Sigmoid colon (tissue), 7 donors: ENCODE measurements around the gene ARL5A. TPM values are rescaled to one million over a fixed set of nuclear protein-coding genes. Genes with fewer than 3 reads are reported as not detected.

Source experiments
- DNase-seq: peaks from one replicate; pipeline ENCODE4 v3.0.0-alpha.2; 2019
- H3K27ac ChIP-seq, 4 donors: fragments of 200-600 bp; sonication (generic); one replicate each; pipeline ENCODE4 v1.5.1; 2016 to 2019; ENCODE audit warnings: mild to moderate bottlenecking in 1 of 4
- H3K27me3 ChIP-seq, 3 donors: fragments of 200-600 bp; sonication (generic); one replicate each; pipeline ENCODE4 v1.5.1; 2019; ENCODE audit warnings: mild to moderate bottlenecking in 1 of 3
- H3K36me3 ChIP-seq, 4 donors: fragments of 200-600 bp; sonication (generic); one replicate each; pipeline ENCODE4 v1.5.1; 2016 to 2019
- H3K4me1 ChIP-seq, 4 donors: fragments of 200-600 bp; sonication (generic); one replicate each; pipeline ENCODE4 v1.5.1; 2017 to 2019
- H3K4me3 ChIP-seq, 4 donors: fragments of 200-600 bp; sonication (generic); one replicate each; pipeline ENCODE4 v1.5.1; 2017 to 2019; ENCODE audit warnings: mild to moderate bottlenecking in 2 of 4, moderate library complexity in 1 of 4
- H3K9me3 ChIP-seq, 4 donors: fragments of 200-600 bp in 3 of 4; sonication (generic) in 3 of 4; one replicate each; pipeline versions ENCODE4 v1.5.1 to v1.6.1; 2013 to 2019
- EP300 ChIP-seq, 4 donors: sonication (generic); formaldehyde crosslinking; IDR thresholded peaks; one replicate each; pipeline ENCODE4 v1.6.1; 2017; ENCODE audit warnings: antibody characterized with exemption in 4 of 4
- POLR2A ChIP-seq, 2 donors: fragments of 450-650 bp; IDR thresholded peaks; one replicate each; pipeline ENCODE4 v1.6.1; 2016; ENCODE audit warnings: antibody characterized with exemption in 2 of 2, mild to moderate bottlenecking in 2 of 2, moderate library complexity in 2 of 2
- POLR2AphosphoS5 ChIP-seq, 4 donors: sonication (generic); formaldehyde crosslinking; IDR thresholded peaks; one replicate each; pipeline ENCODE4 v1.6.1; 2017; ENCODE audit warnings: antibody characterized with exemption in 4 of 4
- WGBS, 2 donors: extraction: QIAGEN DNeasy Blood & Tissue Kit; methylation state at CpG; one replicate each; pipeline ENCODE4 v1.1.7; 2013; 5-methylcytosine and 5-hydroxymethylcytosine counted together
- intact Hi-C: fragments of 100-400 bp; cut with DNase I; formaldehyde crosslinking; loops from one replicate; pipeline ENCODE4 v1.15.1; 2023
- polyA plus RNA-seq, 3 donors: library from polyadenylated mRNA; stranded (reverse); fragments of 200-250 nt; gene quantifications; one replicate each; pipeline ENCODE4 v1.2.3, GENCODE V29; 2013
- total RNA-seq, 4 donors: library from RNA; depleted of rRNA; stranded (reverse); fragments of >200 nt; gene quantifications; one replicate each; pipeline ENCODE4 v1.1.0, GENCODE V29; 2016
- TF ChIP-seq, protein P1 (sequence below), 4 experiments: fragments of 450-650 bp in 3 of 4; fragments of 200-600 bp in 1 of 4; IDR thresholded peaks; one replicate each; pipeline ENCODE4 v1.5.1; 2016 to 2019; ENCODE audit warnings: antibody characterized with exemption in 4 of 4, mild to moderate bottlenecking in 3 of 4, moderate library complexity in 2 of 4
- donor health status: healthy with polysubstance abuse.
- donor health status: Bipolar disorder and iron deficiency.
- donor health status: healthy.

The ARL5A gene
- total and polyA plus RNA-seq, 7 donors: 12.7 to 46.4 (median 41.3) TPM

DNA sequence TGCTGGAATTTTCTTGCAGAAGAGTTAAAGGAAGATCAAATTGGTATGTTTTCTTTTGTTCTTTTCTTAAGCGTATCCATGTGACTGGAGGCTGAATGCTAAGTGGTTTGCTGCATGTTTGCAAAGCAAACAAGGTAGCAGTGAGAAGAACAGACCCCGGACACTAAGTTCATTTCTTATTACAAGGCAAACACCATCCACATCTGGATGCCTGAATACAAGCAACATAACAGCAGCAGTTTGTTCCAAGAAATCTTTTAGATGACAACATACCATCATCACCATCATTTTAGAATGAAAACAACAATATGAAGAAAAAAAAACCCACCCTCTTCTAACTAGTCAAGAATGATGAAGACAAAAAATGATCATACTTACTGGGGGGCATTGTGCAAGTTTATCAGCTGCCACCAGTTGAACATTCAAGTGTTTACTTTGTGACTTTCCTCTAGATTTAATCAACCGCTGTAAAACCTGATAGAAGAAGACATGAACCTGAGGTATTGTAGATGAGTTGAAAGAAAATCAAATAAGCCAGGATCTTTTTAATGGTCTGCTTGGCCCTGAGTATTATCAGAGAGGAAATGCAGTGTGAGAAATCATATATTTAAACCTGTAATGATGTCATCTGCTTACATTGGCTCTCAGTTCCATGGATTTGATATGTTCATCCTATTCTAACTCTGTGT lies 25.0 kb upstream of the ARL5A start:
- H3K4me3 ChIP-seq: no peak overlapping the region
- intact Hi-C loops: no loop called here
- WGBS, 2 donors: 26 to 79% methylated on average over 3 of the region's 3 CpGs
- H3K9me3 ChIP-seq: no peaks in the 10 kb centered on the region
- DNase-seq: no peak
- peaks cover 0 to 20% (median 2%) of the 10 kb centered on the region in 3 donors for H3K27me3 ChIP-seq
- TF ChIP-seq POLR2A (IDR thresholded peaks at IDR 0.05) (no peak), EP300 (IDR thresholded peaks at IDR 0.05) (no peak), POLR2AphosphoS5 (IDR thresholded peaks at IDR 0.05) (no peak)
- TF ChIP-seq, protein P1, sequence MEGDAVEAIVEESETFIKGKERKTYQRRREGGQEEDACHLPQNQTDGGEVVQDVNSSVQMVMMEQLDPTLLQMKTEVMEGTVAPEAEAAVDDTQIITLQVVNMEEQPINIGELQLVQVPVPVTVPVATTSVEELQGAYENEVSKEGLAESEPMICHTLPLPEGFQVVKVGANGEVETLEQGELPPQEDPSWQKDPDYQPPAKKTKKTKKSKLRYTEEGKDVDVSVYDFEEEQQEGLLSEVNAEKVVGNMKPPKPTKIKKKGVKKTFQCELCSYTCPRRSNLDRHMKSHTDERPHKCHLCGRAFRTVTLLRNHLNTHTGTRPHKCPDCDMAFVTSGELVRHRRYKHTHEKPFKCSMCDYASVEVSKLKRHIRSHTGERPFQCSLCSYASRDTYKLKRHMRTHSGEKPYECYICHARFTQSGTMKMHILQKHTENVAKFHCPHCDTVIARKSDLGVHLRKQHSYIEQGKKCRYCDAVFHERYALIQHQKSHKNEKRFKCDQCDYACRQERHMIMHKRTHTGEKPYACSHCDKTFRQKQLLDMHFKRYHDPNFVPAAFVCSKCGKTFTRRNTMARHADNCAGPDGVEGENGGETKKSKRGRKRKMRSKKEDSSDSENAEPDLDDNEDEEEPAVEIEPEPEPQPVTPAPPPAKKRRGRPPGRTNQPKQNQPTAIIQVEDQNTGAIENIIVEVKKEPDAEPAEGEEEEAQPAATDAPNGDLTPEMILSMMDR (IDR thresholded peaks at IDR 0.05): no peak
- H3K36me3 ChIP-seq: no peaks in the 10 kb centered on the region
- H3K27ac ChIP-seq: no peak overlapping the region
- no peaks in the 10 kb centered on the region for H3K4me1 ChIP-seq

- Histone ChIP-seq H3K4me3 (no peak overlapping the region), H3K27ac (no peak overlapping the region), H3K4me1 (no peaks in the 10 kb centered on the region), H3K9me3 (no peaks in the 10 kb centered on the region), H3K27me3 (peaks cover 0 to 20% (median 2%) of the 10 kb centered on the region in 3 donors), H3K36me3 (no peaks in the 10 kb centered on the region)
- intact Hi-C loops: no loop called here
- TF ChIP-seq EP300 (IDR thresholded peaks at IDR 0.05): no peak
- TF ChIP-seq, protein P1 (IDR thresholded peaks at IDR 0.05): no peak
- no peak for TF ChIP-seq POLR2A (IDR thresholded peaks at IDR 0.05)
- TF ChIP-seq POLR2AphosphoS5 (IDR thresholded peaks at IDR 0.05): no peak
- 86 to 89% methylated on average over 6 of the region's 6 CpGs for WGBS, 2 donors
- no peak for DNase-seq
Observed at GRCh38 chr2:151852260-151853069, 24.2 kb upstream of the ARL5A start.

DNA sequence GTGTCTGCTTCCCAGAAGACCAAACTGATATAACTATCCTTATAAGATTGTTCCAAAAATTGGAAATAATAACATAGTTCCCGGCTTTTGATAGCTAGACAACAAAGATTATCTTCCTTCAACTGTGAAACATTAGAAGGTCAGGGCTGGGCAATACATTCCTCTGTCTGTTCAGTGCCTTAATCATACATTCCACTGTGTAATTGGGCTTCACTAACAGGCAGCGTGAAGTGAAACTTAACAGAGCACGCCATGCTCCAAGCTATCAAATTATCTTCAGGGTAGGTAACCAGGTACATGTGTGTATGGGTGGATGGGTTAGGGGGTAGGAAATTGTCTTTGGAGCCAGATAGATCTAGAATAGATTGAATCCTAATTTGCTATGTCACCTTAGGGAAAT lies 23.5 kb upstream of the ARL5A start:
- H3K4me1 ChIP-seq: no peaks in the 10 kb centered on the region
- no peak overlapping the region for H3K27ac ChIP-seq
- DNase-seq: no peak
- intact Hi-C loops: no loop called here
- 92 to 95% methylated on average over 3 of the region's 3 CpGs for WGBS, 2 donors
- no peaks in the 10 kb centered on the region for H3K9me3 ChIP-seq
- no peak for TF ChIP-seq EP300 (IDR thresholded peaks at IDR 0.05)
- no peak for TF ChIP-seq POLR2AphosphoS5 (IDR thresholded peaks at IDR 0.05)
- TF ChIP-seq, protein P1 (IDR thresholded peaks at IDR 0.05): no peak
- TF ChIP-seq POLR2A (IDR thresholded peaks at IDR 0.05): no peak
- no peaks in the 10 kb centered on the region for H3K36me3 ChIP-seq
- H3K27me3 ChIP-seq: peaks cover 0 to 18% (median 2%) of the 10 kb centered on the region in 3 donors
- no peak overlapping the region for H3K4me3 ChIP-seq

GRCh38 chr2:151849413-151850010 lies 21.3 kb upstream of the ARL5A start:
- Histone ChIP-seq H3K4me1 (no peaks in the 10 kb centered on the region), H3K4me3 (no peak overlapping the region), H3K9me3 (no peaks in the 10 kb centered on the region), H3K27me3 (no peaks in the 10 kb centered on the region), H3K36me3 (no peaks in the 10 kb centered on the region), H3K27ac (no peak overlapping the region)
- DNase-seq: no peak
- intact Hi-C loops: no loop called here
- TF ChIP-seq POLR2AphosphoS5 (IDR thresholded peaks at IDR 0.05): no peak
- no peak for TF ChIP-seq EP300 (IDR thresholded peaks at IDR 0.05)
- TF ChIP-seq, protein P1 (IDR thresholded peaks at IDR 0.05): no peak
- no peak for TF ChIP-seq POLR2A (IDR thresholded peaks at IDR 0.05)
- 13 to 72% methylated on average over 4 of the region's 4 CpGs for WGBS, 2 donors
